GM21723 (cell line): Measurements from ENCODE around the gene POC1A.

ENCODE experiments used
- ATAC-seq: cut with Tn5 transposase; IDR thresholded peaks from one replicate; pipeline ENCODE4 v1.9.1; 2021; ENCODE audit warnings: mild to moderate bottlenecking, moderate library complexity; ENCODE audit not compliant: unreplicated experiment

Gene POC1A

GRCh38 chr3:52088445-52089367, 65.5 kb downstream of the POC1A start:
- ATAC-seq = no peak

GRCh38 chr3:52087731-52088130, 66.5 kb downstream of the POC1A start:
- ATAC-seq = no peak

DNA sequence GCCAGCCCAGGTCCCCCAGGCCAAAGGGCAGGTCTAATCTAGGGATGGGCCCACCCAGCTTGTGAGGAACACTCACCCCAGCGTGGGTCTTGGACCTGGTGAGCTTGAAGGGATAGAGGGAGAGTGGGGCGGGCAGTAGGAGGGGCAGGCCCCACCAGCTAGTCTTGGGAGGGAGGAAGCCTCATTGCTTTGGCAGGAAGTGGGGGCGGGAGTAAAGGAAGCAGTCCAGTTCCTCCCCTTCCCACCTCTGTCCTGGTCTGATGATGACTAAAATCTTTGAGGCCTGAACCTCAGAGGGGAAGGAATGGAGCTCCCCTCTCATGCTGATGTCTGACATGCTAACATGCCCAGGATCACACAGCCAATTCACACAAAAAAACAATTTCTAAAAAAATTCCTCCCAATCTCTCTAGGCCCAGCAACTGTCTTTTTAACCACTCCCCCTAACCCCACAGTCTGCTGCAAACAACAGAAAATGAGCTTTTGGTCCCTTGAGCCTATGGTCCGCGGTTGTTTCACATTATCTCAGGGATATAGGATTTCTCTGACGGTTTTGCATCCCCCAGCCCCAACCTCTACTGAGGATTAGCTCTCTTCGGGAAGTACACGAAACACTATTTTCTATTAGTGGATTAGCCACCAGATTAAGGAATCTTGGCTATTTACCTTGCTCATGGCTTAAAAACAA, 67.1 kb downstream of the POC1A start:
- no peak for ATAC-seq

DNA sequence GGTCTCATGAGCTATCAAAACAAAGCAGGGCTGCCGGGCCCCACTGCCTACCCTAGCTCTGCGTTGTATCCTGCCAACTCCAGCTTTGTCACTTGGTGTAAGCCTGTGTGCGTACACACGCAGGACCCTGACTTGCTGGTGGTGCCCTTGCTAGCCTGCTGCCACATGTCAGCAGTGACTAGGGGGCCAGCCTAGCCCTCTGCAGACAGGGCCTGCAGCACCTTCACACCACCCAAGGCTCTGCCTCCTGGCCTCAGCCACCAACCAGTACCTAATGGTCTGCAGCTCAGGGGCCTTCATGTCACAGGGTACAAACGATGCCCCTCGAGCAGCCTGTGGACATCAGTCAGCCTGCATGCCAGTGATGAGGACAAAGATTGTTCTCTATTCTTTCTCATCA, 67.8 kb downstream of the POC1A start:
- no peak for ATAC-seq

DNA sequence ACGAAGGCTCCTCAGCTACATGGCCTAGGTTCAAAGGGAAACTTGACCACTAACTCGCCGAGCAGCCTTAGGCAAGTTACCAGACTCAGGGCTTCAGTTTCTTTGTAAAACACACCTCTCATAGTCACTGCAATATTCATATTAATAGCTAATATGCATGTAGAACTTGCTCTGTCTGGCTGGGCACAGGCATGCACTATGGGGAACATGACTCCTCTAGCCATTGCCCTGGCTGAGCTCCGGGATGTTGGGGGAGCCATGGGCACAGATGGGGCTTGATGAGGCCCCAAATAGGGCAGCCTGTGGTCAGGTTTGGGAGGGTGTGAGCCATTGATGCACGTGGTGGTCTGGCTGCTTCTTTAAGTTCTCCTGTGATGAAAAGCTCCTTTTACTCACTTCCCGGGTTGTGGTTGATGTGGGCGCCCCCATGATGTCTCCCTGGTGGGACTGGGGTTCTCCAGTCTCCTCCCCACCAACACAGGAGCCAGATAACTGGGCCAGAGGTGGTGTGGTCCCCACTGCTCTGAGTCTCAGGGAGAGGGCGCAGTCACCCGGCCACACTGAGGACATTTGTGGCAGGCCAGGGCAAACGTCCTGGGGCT, 68.4 kb downstream of the POC1A start:
- no peak for ATAC-seq

DNA sequence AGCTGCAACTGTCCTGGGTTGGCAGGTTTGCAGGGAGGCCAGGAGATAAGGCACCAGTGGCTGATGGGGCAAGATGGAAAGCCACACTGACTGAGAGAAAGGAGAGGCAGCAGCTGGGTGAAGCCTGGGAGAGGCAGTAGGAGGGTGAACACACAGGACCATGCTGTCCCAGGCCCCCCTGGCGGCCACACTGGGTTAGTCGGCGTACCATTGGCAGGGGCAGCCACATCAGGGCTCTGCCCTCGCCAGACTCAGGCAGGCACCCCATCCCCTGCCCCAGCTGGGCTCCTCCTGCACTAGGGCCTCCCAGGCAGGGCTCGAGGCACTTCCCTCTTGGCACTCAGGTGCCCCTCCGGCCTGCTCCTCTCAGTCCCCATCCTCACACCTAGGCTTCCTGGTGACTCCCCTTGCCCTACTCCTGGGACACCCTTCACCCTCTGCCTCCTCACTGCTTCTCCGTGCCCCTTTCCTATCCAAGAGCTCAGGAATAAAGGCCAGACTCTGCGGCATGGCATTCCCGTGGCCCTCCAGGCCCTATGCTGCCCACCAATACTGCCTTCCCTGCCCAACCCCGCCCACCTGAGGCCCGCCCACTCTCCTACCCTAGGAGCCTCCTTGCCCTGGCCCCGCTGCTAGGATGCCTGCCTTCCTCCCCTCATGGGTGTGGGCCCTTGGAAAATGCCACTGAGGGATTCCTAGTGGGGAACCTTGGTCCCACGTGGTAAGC, 69.1 kb downstream of the POC1A start:
- ATAC-seq = no peak

- no peak for ATAC-seq
Measured at GRCh38 chr3:52084216-52084945, 69.8 kb downstream of the POC1A start.

GRCh38 chr3:52083556-52084087, 70.6 kb downstream of the POC1A start:
- no peak for ATAC-seq

- no peak for ATAC-seq
Measured at GRCh38 chr3:52082951-52083350, 71.3 kb downstream of the POC1A start.

- ATAC-seq = no peak
Measured at GRCh38 chr3:52080830-52081719, 73.1 kb downstream of the POC1A start.

GRCh38 chr3:52079958-52080357, 74.3 kb downstream of the POC1A start:
- no peak for ATAC-seq

- no peak for ATAC-seq
Measured at GRCh38 chr3:52078781-52079560, 75.3 kb downstream of the POC1A start.

GRCh38 chr3:52077925-52078324, 76.3 kb downstream of the POC1A start:
- no peak for ATAC-seq

DNA sequence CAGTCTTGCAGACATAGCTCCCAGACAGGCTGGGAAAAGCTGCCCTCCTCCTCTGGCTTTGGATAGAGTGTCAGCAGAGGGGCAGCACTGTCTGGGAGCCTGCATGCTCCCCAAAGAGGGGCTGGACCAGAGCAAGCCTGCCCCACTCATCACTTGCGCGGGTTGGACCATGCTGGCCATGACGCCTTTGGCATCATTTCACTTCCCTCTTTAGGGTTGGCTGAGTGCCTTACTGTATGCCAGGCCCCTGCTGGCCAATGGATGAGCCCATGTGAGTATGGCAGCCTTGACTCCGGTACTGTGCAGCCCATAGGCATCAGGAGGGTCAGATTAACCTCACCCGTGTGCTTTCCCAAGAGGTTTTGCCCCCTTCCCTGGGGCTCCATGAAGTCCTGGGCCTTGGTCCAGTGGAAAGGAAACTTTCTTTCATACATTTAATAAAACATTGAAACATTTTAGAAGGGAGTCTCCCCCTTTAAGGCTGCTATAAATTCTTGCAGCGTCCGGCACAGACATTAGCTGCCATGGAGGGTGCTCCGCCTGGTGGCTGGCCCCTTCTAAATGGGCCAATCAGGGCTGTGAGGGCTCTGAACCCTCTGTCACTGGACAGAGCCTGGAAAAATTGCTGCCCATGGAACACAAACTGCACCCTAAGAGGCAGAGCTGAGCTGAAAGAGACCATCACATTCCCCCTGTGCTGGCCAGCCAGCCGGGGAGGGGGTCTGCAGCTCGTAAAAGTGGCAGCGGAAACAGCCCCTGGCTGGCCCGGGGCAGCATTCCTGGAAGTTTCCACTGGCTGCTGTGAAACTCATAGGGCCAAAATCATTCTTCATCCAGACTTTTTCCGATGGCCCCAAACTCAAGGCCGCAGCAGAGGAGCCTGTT, 77.1 kb downstream of the POC1A start:
- ATAC-seq = no peak

DNA sequence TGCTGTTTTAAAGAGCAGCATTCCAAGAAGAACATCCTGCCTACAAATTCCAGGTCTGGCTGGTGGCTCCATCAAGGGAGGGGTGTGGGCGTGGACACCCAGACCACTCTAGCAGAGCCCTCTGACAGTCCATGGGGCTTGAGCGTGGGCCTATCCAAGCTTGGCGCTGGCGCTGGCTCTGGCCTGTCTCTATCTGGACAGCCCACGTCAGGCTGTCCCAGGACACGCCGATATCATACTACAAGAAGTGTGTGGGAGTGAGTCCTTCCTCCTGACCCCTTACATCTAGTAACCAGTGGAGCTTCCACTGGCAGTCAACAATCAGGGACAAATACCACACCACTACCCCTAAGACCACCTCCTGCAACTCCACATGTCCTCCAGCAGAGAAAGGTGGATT, 80.7 kb downstream of the POC1A start:
- ATAC-seq = no peak

GRCh38 chr3:52072471-52072870, 81.8 kb downstream of the POC1A start:
- no peak for ATAC-seq

DNA sequence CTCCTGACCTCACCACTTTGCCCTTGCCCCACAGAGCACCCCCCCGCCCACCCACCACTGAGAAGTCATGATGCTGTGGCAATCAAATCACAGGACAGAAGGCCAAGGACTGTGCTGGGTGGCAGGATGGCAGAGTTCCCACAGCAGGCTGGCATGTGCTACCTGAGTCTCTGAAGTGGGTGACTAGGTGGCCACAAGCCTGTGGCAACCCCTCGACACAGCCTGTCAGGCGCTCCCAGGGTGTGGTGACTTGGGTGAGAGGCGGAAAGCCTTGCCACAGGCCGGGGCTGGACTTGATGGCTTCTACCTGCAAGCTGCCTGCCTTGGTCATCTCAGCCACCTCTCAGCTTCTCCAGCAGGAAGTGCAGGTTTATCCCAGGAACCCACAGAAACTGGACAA, 82.2 kb downstream of the POC1A start:
- no peak for ATAC-seq
